Thoracic aorta (tissue), 2 donors: Measurements from ENCODE around the gene APOC4. TPM values are rescaled to one million over a fixed set of nuclear protein-coding genes. Genes with fewer than 3 reads are reported as not detected.

ENCODE experiments used
- ATAC-seq: fragments of 150-250 bp; one replicate; pipeline ENCODE4 v1.8.0; 2017; ENCODE audit warnings: low read depth; ENCODE audit not compliant: insufficient number of reproducible peaks, low FRiP score
- DNase-seq: peaks from one replicate; pipeline ENCODE4 v3.0.0-alpha.2; 2020; ENCODE audit warnings: low spot score
- H3K27ac ChIP-seq, 2 donors: fragments of 200-600 bp; sonication (generic); 1 replicate in 1 of 2; 2 replicates in 1 of 2; pipeline ENCODE4 v1.5.1; 2016; ENCODE audit warnings: mild to moderate bottlenecking in 2 of 2, moderate library complexity in 2 of 2
- H3K27me3 ChIP-seq: fragments of 200-600 bp; sonication (generic); replicated peaks from 2 replicates; pipeline ENCODE4 v1.6.0; 2016; ENCODE audit warnings: mild to moderate bottlenecking; ENCODE audit not compliant: insufficient read depth
- H3K36me3 ChIP-seq: fragments of 200-600 bp; sonication (generic); one replicate; pipeline ENCODE4 v1.5.1; 2016
- H3K4me1 ChIP-seq, 2 donors: fragments of 200-600 bp; sonication (generic); 1 replicate in 1 of 2; 2 replicates in 1 of 2; pipeline versions ENCODE4 v1.5.1 to v1.6.0; 2016; ENCODE audit warnings: low read depth in 2 of 2, mild to moderate bottlenecking in 1 of 2; ENCODE audit not compliant: control insufficient read depth in 1 of 2
- H3K4me3 ChIP-seq: fragments of 200-600 bp; sonication (generic); 2 replicates; pipeline ENCODE4 v1.5.1; 2016; ENCODE audit warnings: mild to moderate bottlenecking
- H3K9me3 ChIP-seq: fragments of 200-600 bp; sonication (generic); 2 replicates; pipeline ENCODE4 v1.5.1; 2016
- CTCF ChIP-seq: fragments of 200-600 bp; sonication (generic); IDR thresholded peaks from one replicate; pipeline ENCODE4 v1.5.1; 2019; ENCODE audit warnings: antibody characterized with exemption
- total RNA-seq, 2 donors: library from RNA; depleted of rRNA; stranded (reverse); fragments of >200 nt; gene quantifications; one replicate each; pipeline versions ENCODE4 v1.1.0 to v1.2.3, GENCODE V29; 2016

APOC4 gene
- total RNA-seq, 2 donors from 2014 or later, result not detected

- Histone ChIP-seq H3K27ac (no peak overlapping the region), H3K4me3 (no peak overlapping the region), H3K4me1 (no peaks in the 10 kb centered on the region), H3K36me3 (peaks cover 60% of the 10 kb centered on the region), H3K27me3 (no peaks in the 10 kb centered on the region), H3K9me3 (no peaks in the 10 kb centered on the region)
- DNase-seq (no peak), ATAC-seq (no peak)
- TF ChIP-seq CTCF, result no peak
Observed at GRCh38 chr19:44897835-44898234, 44.2 kb upstream of the APOC4 start.

GRCh38 chr19:44900328-44901244, 41.5 kb upstream of the APOC4 start:
- Histone ChIP-seq H3K27me3 (no peaks in the 10 kb centered on the region), H3K4me3 (no peak overlapping the region), H3K9me3 (no peaks in the 10 kb centered on the region), H3K4me1 (no peaks in the 10 kb centered on the region), H3K36me3 (peaks cover 42% of the 10 kb centered on the region), H3K27ac (no peak overlapping the region)
- TF ChIP-seq CTCF, result no peak
- ATAC-seq (no peak), DNase-seq (no peak)

GRCh38 chr19:44903216-44903601, 38.8 kb upstream of the APOC4 start:
- ATAC-seq, result no peak
- H3K27ac ChIP-seq, result no peak overlapping the region
- H3K36me3 ChIP-seq, result peaks cover 23% of the 10 kb centered on the region
- TF ChIP-seq CTCF, result no peak
- H3K27me3 ChIP-seq, result no peaks in the 10 kb centered on the region
- no peak overlapping the region for H3K4me3 ChIP-seq
- DNase-seq, result no peak
- no peaks in the 10 kb centered on the region for H3K9me3 ChIP-seq
- no peaks in the 10 kb centered on the region for H3K4me1 ChIP-seq

GRCh38 chr19:44903602-44904425, 38.2 kb upstream of the APOC4 start:
- Histone ChIP-seq H3K4me3 (no peak overlapping the region), H3K27me3 (no peaks in the 10 kb centered on the region), H3K36me3 (peaks cover 23% of the 10 kb centered on the region), H3K9me3 (no peaks in the 10 kb centered on the region), H3K27ac (no peak overlapping the region), H3K4me1 (no peaks in the 10 kb centered on the region)
- ATAC-seq (no peak), DNase-seq (no peak)
- peak; percentile 99 for TF ChIP-seq CTCF

GRCh38 chr19:44904426-44904994, 37.5 kb upstream of the APOC4 start:
- Histone ChIP-seq H3K27ac (no peak overlapping the region), H3K9me3 (no peaks in the 10 kb centered on the region), H3K4me3 (no peak overlapping the region), H3K27me3 (no peaks in the 10 kb centered on the region), H3K4me1 (no peaks in the 10 kb centered on the region), H3K36me3 (peaks cover 23% of the 10 kb centered on the region)
- ATAC-seq, result no peak
- DNase-seq, result no peak
- TF ChIP-seq CTCF, result no peak
